Keratinocyte (primary cell): ENCODE results near the gene CDH12. TPM values are rescaled to one million over a fixed set of nuclear protein-coding genes. Genes with fewer than 3 reads are reported as not detected.

Experiments
- DNase-seq: peaks from one replicate; pipeline ENCODE4 v3.0.0-alpha.2; 2011; ENCODE audit warnings: low read depth, missing footprints, low spot score
- FAIRE-seq: peaks from 2 replicates; lab custom pipeline; 2011; peaks lifted over from hg19 to GRCh38; lab: Jason Lieb, UNC
- H2AFZ ChIP-seq: 2 replicates; pipeline ENCODE4 v1.6.0; 2012; ENCODE audit warnings: low read length, control low read depth, inconsistent platforms; ENCODE audit not compliant: control insufficient read depth
- H3K27ac ChIP-seq: 2 replicates; pipeline ENCODE4 v1.5.1; 2011; ENCODE audit warnings: low read length; ENCODE audit not compliant: control insufficient read depth, insufficient read depth
- H3K27me3 ChIP-seq: 3 replicates; pipeline ENCODE4 v1.6.0; 2011; ENCODE audit warnings: low read length; ENCODE audit not compliant: control insufficient read depth, insufficient read depth; ENCODE audit errors: extremely low read depth
- H3K36me3 ChIP-seq, 2 experiments: 2 replicates in 1 of 2; 3 replicates in 1 of 2; pipeline ENCODE4 v1.5.1; 2011; ENCODE audit warnings: low read length in 2 of 2, mild to moderate bottlenecking in 1 of 2; ENCODE audit not compliant: control insufficient read depth in 2 of 2, insufficient read depth in 2 of 2; ENCODE audit errors: extremely low read depth in 1 of 2
- H3K4me1 ChIP-seq: 3 replicates; pipeline ENCODE4 v1.5.1; 2011; ENCODE audit warnings: low read length; ENCODE audit not compliant: control insufficient read depth, insufficient read depth; ENCODE audit errors: extremely low read depth
- H3K4me2 ChIP-seq: 3 replicates; pipeline ENCODE4 v1.6.0; 2011; ENCODE audit warnings: low read depth, low read length; ENCODE audit not compliant: control insufficient read depth, insufficient read depth; ENCODE audit errors: extremely low read depth
- H3K4me3 ChIP-seq, 3 experiments: fragments of 200-600 bp in 1 of 3; sonication (generic) in 1 of 3; 2 replicates in 2 of 3; 3 replicates in 1 of 3; pipeline ENCODE4 v1.5.1; 2011 to 2016; ENCODE audit warnings: low read length in 3 of 3, mild to moderate bottlenecking in 3 of 3, control low read depth in 2 of 3, inconsistent platforms in 1 of 3, low read depth in 1 of 3, mixed read lengths in 1 of 3, mixed run types in 1 of 3, moderate library complexity in 1 of 3; ENCODE audit not compliant: control insufficient read depth in 2 of 3, insufficient read depth in 2 of 3; ENCODE audit errors: extremely low read depth in 1 of 3
- H3K79me2 ChIP-seq: 2 replicates; pipeline ENCODE4 v1.6.0; 2012; ENCODE audit warnings: low read length; ENCODE audit not compliant: control insufficient read depth, insufficient read depth
- H3K9ac ChIP-seq: 3 replicates; pipeline ENCODE4 v1.6.0; 2011; ENCODE audit warnings: low read length; ENCODE audit not compliant: control insufficient read depth, insufficient read depth; ENCODE audit errors: extremely low read depth
- H3K9me1 ChIP-seq: 3 replicates; pipeline ENCODE4 v1.6.0; 2011; ENCODE audit warnings: low read length; ENCODE audit not compliant: control insufficient read depth, insufficient read depth; ENCODE audit errors: extremely low read depth
- H3K9me3 ChIP-seq: 2 replicates; pipeline ENCODE4 v1.5.1; 2012; ENCODE audit warnings: low read depth, low read length; ENCODE audit not compliant: control insufficient read depth
- H4K20me1 ChIP-seq: 3 replicates; pipeline ENCODE4 v1.6.0; 2011; ENCODE audit warnings: low read length; ENCODE audit not compliant: control insufficient read depth, insufficient read depth; ENCODE audit errors: extremely low read depth
- EZH2 ChIP-seq: IDR thresholded peaks from one replicate; pipeline ENCODE4 v1.6.1; 2012; ENCODE audit warnings: inconsistent platforms, mild to moderate bottlenecking, low read length, moderate library complexity
- dilution Hi-C: fragments of 300-500 bp; cut with MboI; formaldehyde crosslinking; loops from one replicate; pipeline ENCODE4 v1.7.0; 2020; ENCODE audit warnings: low sequenced_read_pairs; ENCODE audit not compliant: extremely low pct_ligation_motif_present
- polyA plus RNA-seq, 5 experiments: library from polyadenylated mRNA; depleted of rRNA in 3 of 5; stranded (reverse) in 3 of 5; stranded (forward) in 1 of 5; unstranded in 1 of 5; fragments of >200 nt; gene quantifications; 1 replicate in 1 of 5; 2 replicates in 3 of 5; 3 replicates in 1 of 5; pipeline versions ENCODE4 v1.2.1 to v1.2.3, GENCODE V29; 2011 to 2012; ENCODE audit warnings: missing spikeins in 2 of 5, low read depth in 1 of 5, low replicate concordance in 1 of 5
- TF ChIP-seq, protein P1 (sequence below), 3 experiments: IDR thresholded peaks in 1 of 3; conservative IDR thresholded peaks in 1 of 3; optimal IDR thresholded peaks in 1 of 3; 2 replicates in 2 of 3; 3 replicates in 1 of 3; pipeline versions ENCODE3 to v1.5.1; 2011; ENCODE audit warnings: low read length in 3 of 3, mild to moderate bottlenecking in 3 of 3, moderate library complexity in 2 of 3, control low read depth in 1 of 3, inconsistent platforms in 1 of 3; ENCODE audit not compliant: insufficient read depth in 2 of 3; ENCODE audit errors: extremely low read depth in 1 of 3

CDH12 gene
- polyA plus RNA-seq, 1 donor (not counting 4 experiments of a cell fraction or from before 2014, with no cell fraction given) = not detected

- no peak overlapping the region for H3K4me2 ChIP-seq
- no peaks in the 10 kb centered on the region for H3K4me1 ChIP-seq
- peaks cover 2% of the 10 kb centered on the region for H3K9me3 ChIP-seq
- H3K9ac ChIP-seq = no peak overlapping the region
- H3K79me2 ChIP-seq = no peaks in the 10 kb centered on the region
- dilution Hi-C loops = no loop called here
- H3K4me3 ChIP-seq = no peak overlapping the region
- FAIRE-seq (no peak), DNase-seq (no peak)
- H2AFZ ChIP-seq = no peak overlapping the region
- no peak for TF ChIP-seq EZH2
- TF ChIP-seq, protein P1, sequence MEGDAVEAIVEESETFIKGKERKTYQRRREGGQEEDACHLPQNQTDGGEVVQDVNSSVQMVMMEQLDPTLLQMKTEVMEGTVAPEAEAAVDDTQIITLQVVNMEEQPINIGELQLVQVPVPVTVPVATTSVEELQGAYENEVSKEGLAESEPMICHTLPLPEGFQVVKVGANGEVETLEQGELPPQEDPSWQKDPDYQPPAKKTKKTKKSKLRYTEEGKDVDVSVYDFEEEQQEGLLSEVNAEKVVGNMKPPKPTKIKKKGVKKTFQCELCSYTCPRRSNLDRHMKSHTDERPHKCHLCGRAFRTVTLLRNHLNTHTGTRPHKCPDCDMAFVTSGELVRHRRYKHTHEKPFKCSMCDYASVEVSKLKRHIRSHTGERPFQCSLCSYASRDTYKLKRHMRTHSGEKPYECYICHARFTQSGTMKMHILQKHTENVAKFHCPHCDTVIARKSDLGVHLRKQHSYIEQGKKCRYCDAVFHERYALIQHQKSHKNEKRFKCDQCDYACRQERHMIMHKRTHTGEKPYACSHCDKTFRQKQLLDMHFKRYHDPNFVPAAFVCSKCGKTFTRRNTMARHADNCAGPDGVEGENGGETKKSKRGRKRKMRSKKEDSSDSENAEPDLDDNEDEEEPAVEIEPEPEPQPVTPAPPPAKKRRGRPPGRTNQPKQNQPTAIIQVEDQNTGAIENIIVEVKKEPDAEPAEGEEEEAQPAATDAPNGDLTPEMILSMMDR (optimal IDR thresholded peaks at IDR 0.05 in 1 of 3, IDR thresholded peaks at IDR 0.05 in 1 of 3, conservative IDR thresholded peaks at IDR 0.05 in 1 of 3; ENCODE audit: extremely low read depth in 1 of 3, insufficient read depth in 2 of 3, low read length in 3 of 3) = no peak
- no peak overlapping the region for H3K27ac ChIP-seq
- H4K20me1 ChIP-seq = no peaks in the 10 kb centered on the region
- H3K36me3 ChIP-seq = no peaks in the 10 kb centered on the region
- H3K9me1 ChIP-seq = no peaks in the 10 kb centered on the region
- no peaks in the 10 kb centered on the region for H3K27me3 ChIP-seq
Measured at GRCh38 chr5:22900801-22901310, 47.7 kb upstream of the CDH12 start.

DNA sequence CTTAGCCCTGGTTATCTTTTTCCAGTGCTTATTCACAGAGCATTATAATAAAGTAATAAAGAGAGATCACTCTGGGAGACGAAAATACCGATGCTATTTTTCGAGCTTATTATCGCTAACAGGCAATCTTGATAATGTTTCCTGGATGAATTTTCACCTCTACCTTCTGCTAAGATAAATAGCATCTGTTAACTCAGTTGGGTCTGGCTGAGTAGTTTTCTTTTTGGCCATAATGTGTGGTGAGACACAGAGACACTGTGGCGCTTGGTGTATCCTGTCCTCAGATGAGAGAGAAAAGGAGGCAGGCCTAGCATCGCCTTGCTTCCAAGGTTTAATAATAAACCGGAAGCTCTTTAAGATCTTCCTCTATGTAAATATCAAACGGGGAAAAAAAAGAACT is 46.2 kb upstream of the CDH12 start:
- H3K9me3 ChIP-seq = peaks cover 2% of the 10 kb centered on the region
- no peaks in the 10 kb centered on the region for H3K79me2 ChIP-seq
- no peak for FAIRE-seq
- no peak overlapping the region for H3K9ac ChIP-seq
- no peak for TF ChIP-seq EZH2
- TF ChIP-seq, protein P1 (optimal IDR thresholded peaks at IDR 0.05 in 1 of 3, IDR thresholded peaks at IDR 0.05 in 1 of 3, conservative IDR thresholded peaks at IDR 0.05 in 1 of 3; ENCODE audit: extremely low read depth in 1 of 3, insufficient read depth in 2 of 3, low read length in 3 of 3) = no peak
- no peaks in the 10 kb centered on the region for H3K36me3 ChIP-seq
- H4K20me1 ChIP-seq = no peaks in the 10 kb centered on the region
- no peaks in the 10 kb centered on the region for H3K9me1 ChIP-seq
- no peaks in the 10 kb centered on the region for H3K4me1 ChIP-seq
- dilution Hi-C loops = no loop called here
- H3K4me3 ChIP-seq = no peak overlapping the region
- H2AFZ ChIP-seq = no peak overlapping the region
- H3K4me2 ChIP-seq = no peak overlapping the region
- H3K27me3 ChIP-seq = no peaks in the 10 kb centered on the region
- DNase-seq = no peak
- H3K27ac ChIP-seq = no peak overlapping the region
